ENCODE measurements around the gene CHSY1.

Gene CHSY1

GRCh38 chr15:101170568-101171350 lies 81.1 kb downstream of the CHSY1 start:
- no peak for DNase-seq (ENCODE audit: low spot score)

GRCh38 chr15:101169495-101170071 lies 82.3 kb downstream of the CHSY1 start:
- no peak for DNase-seq (ENCODE audit: low spot score)

GRCh38 chr15:101168898-101169494 lies 82.9 kb downstream of the CHSY1 start:
- no peak for DNase-seq (ENCODE audit: low spot score)

GRCh38 chr15:101168463-101168824 lies 83.4 kb downstream of the CHSY1 start:
- no peak for DNase-seq (ENCODE audit: low spot score)

GRCh38 chr15:101167753-101168462 lies 83.9 kb downstream of the CHSY1 start:
- DNase-seq (ENCODE audit: low spot score), result peak; percentile 81

- no peak for DNase-seq (ENCODE audit: low spot score)
Measured at GRCh38 chr15:101167411-101167752, 84.5 kb downstream of the CHSY1 start.

- DNase-seq (ENCODE audit: low spot score), result no peak
Measured at GRCh38 chr15:101165905-101166471, 85.9 kb downstream of the CHSY1 start.

- DNase-seq (ENCODE audit: low spot score), result no peak
Measured at GRCh38 chr15:101162701-101163483, 89.0 kb downstream of the CHSY1 start.

- DNase-seq (ENCODE audit: low spot score), result no peak
Measured at GRCh38 chr15:101161656-101162055, 90.2 kb downstream of the CHSY1 start.

- no peak for DNase-seq (ENCODE audit: low spot score)
Measured at GRCh38 chr15:101159936-101160815, 91.7 kb downstream of the CHSY1 start.

GRCh38 chr15:101159096-101159935 lies 92.5 kb downstream of the CHSY1 start:
- no peak for DNase-seq (ENCODE audit: low spot score)

GRCh38 chr15:101158166-101159095 lies 93.4 kb downstream of the CHSY1 start:
- no peak for DNase-seq (ENCODE audit: low spot score)

GRCh38 chr15:101157721-101158120 lies 94.1 kb downstream of the CHSY1 start:
- DNase-seq (ENCODE audit: low spot score), result no peak

- DNase-seq (ENCODE audit: low spot score), result no peak
Measured at GRCh38 chr15:101156509-101157159, 95.2 kb downstream of the CHSY1 start.

- no peak for DNase-seq (ENCODE audit: low spot score)
Measured at GRCh38 chr15:101156061-101156460, 95.8 kb downstream of the CHSY1 start.

GRCh38 chr15:101153801-101154656 lies 97.8 kb downstream of the CHSY1 start:
- no peak for DNase-seq (ENCODE audit: low spot score)

GRCh38 chr15:101152914-101153313 lies 98.9 kb downstream of the CHSY1 start:
- no peak for DNase-seq (ENCODE audit: low spot score)
